Transverse colon (tissue), 4 donors: Measurements from ENCODE around the gene GPLD1.

ENCODE experiments used
- POLR2AphosphoS5 ChIP-seq, 3 donors: sonication (generic); formaldehyde crosslinking; IDR thresholded peaks; one replicate each; pipeline ENCODE4 v1.6.1; 2016; ENCODE audit warnings: antibody characterized with exemption in 3 of 3
- TF ChIP-seq, protein P1 (sequence below), 5 experiments: fragments of 200-600 bp in 3 of 5; fragments of 450-650 bp in 2 of 5; sonication (generic) in 3 of 5; IDR thresholded peaks; 1 replicate in 2 of 5; 2 replicates in 3 of 5; pipeline ENCODE4 v1.5.1; 2016 to 2017; ENCODE audit warnings: antibody characterized with exemption in 5 of 5, inconsistent platforms in 3 of 5, mild to moderate bottlenecking in 2 of 5, moderate library complexity in 1 of 5

DNA sequence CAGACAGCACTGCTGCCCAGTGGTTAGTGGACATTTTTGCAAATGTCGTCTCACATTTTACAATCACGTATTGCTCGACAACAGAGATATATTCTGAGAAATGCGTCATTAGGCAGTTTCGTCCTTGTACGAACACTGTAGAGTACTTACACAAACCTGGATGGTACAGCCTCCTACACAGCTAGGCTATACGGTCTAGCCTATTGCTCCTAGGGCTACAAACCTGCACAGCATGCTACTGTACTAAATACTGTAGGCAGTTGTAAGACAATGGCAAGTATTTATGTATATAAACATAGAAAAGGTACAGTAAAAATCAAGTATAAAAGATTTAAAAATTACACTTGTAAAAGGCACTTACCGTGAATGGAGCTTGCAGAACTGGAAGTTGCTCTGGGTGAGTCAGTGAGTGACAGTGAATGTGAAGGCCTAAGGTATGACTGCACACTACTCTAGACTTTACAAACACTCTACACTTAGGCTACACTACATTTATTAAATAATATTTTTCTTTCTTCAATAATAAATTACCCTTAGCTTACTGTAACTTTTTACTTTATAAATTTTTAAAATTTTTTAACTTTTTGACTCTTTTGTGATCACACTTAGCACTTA, 48.5 kb upstream of the GPLD1 start:
- TF ChIP-seq, protein P1, sequence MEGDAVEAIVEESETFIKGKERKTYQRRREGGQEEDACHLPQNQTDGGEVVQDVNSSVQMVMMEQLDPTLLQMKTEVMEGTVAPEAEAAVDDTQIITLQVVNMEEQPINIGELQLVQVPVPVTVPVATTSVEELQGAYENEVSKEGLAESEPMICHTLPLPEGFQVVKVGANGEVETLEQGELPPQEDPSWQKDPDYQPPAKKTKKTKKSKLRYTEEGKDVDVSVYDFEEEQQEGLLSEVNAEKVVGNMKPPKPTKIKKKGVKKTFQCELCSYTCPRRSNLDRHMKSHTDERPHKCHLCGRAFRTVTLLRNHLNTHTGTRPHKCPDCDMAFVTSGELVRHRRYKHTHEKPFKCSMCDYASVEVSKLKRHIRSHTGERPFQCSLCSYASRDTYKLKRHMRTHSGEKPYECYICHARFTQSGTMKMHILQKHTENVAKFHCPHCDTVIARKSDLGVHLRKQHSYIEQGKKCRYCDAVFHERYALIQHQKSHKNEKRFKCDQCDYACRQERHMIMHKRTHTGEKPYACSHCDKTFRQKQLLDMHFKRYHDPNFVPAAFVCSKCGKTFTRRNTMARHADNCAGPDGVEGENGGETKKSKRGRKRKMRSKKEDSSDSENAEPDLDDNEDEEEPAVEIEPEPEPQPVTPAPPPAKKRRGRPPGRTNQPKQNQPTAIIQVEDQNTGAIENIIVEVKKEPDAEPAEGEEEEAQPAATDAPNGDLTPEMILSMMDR (IDR thresholded peaks at IDR 0.05): no peak
- TF ChIP-seq POLR2AphosphoS5 (IDR thresholded peaks at IDR 0.05): no peak
